GM08714 (cell line): Measurements from ENCODE around the gene SH3BP1.
"Not testable (repeated sequence)": the region's sequence is repeated elsewhere in the genome, so short reads cannot be mapped to it uniquely, and the experiment has no call there.

Source experiments
- H3K4me3 ChIP-seq: fragments of 200-500 bp; sonication (Bioruptor generic); 2 replicates; pipeline ENCODE4 v1.5.1; 2014; ENCODE audit warnings: mild to moderate bottlenecking, low read length, inconsistent platforms
- ZNF274 ChIP-seq: IDR thresholded peaks from 2 replicates; pipeline ENCODE4 v1.6.1; 2012; ENCODE audit warnings: mild to moderate bottlenecking, low read depth, low read length

SH3BP1 gene

GRCh38 chr22:37639070-37639760 is at the start of gene SH3BP1:
TSS of gene SH3BP1 (plus strand) at chr22:37639669. CDS start at chr22:37639788, 119 bp downstream.
- H3K4me3 ChIP-seq: peak within 1 kb of the TSS; percentile 78
- TF ChIP-seq ZNF274: no peak

GRCh38 chr22:37591081-37591480 is 48.4 kb upstream of the SH3BP1 start:
- not testable (repeated sequence) for H3K4me3 ChIP-seq

- TF ChIP-seq ZNF274: no peak
- H3K4me3 ChIP-seq: peak overlapping the region; percentile 4; the same call in 1 of the 2 replicates
Measured at GRCh38 chr22:37591823-37592404, 47.6 kb upstream of the SH3BP1 start.

GRCh38 chr22:37594237-37594636 is 45.2 kb upstream of the SH3BP1 start:
- no peak for TF ChIP-seq ZNF274
- H3K4me3 ChIP-seq: no peak overlapping the region

- no peak for TF ChIP-seq ZNF274
- no peak overlapping the region for H3K4me3 ChIP-seq
Measured at GRCh38 chr22:37599153-37599552, 40.3 kb upstream of the SH3BP1 start.

- no peak overlapping the region for H3K4me3 ChIP-seq
- TF ChIP-seq ZNF274: no peak
Measured at GRCh38 chr22:37601203-37601539, 38.3 kb upstream of the SH3BP1 start.

GRCh38 chr22:37601540-37602442 is 37.7 kb upstream of the SH3BP1 start:
- H3K4me3 ChIP-seq: no peak overlapping the region
- no peak for TF ChIP-seq ZNF274

- not testable (repeated sequence) for H3K4me3 ChIP-seq
Measured at GRCh38 chr22:37602546-37603277, 36.8 kb upstream of the SH3BP1 start.

GRCh38 chr22:37604074-37604473 is 35.4 kb upstream of the SH3BP1 start:
- H3K4me3 ChIP-seq: no peak overlapping the region
- TF ChIP-seq ZNF274: no peak

- TF ChIP-seq ZNF274: no peak
- H3K4me3 ChIP-seq: no peak overlapping the region
Measured at GRCh38 chr22:37604875-37605274, 34.6 kb upstream of the SH3BP1 start.

- no peak for TF ChIP-seq ZNF274
- peak overlapping the region; percentile 60; the same call in 1 of the 2 replicates for H3K4me3 ChIP-seq
Measured at GRCh38 chr22:37607010-37607934, 32.2 kb upstream of the SH3BP1 start.

- no peak for TF ChIP-seq ZNF274
- H3K4me3 ChIP-seq: peak overlapping the region; percentile 60
Measured at GRCh38 chr22:37607935-37608476, 31.5 kb upstream of the SH3BP1 start.
